ENCODE data around the gene CAPN3.
A peak's percentile ranks its signal among the peaks of the same experiment; 100 is the strongest.

Gene CAPN3

GRCh38 chr15:42427429-42428223, 68.3 kb downstream of the CAPN3 start:
- no peak overlapping the region for H3K4me3 ChIP-seq (ENCODE audit: low read depth, low read length)
- in situ Hi-C loops (cut with HindIII; ENCODE audit: low sequenced_read_pairs): no loop called here
- peak; percentile 87 for DNase-seq (ENCODE audit: low read depth, low spot score)
- no peak for TF ChIP-seq CTCF (IDR thresholded peaks at IDR 0.05; ENCODE audit: low read depth, low read length)

- no peak for DNase-seq (ENCODE audit: low read depth, low spot score)
- TF ChIP-seq CTCF (IDR thresholded peaks at IDR 0.05; ENCODE audit: low read depth, low read length): no peak
- in situ Hi-C loops (cut with HindIII; ENCODE audit: low sequenced_read_pairs): no loop called here
- no peak overlapping the region for H3K4me3 ChIP-seq (ENCODE audit: low read depth, low read length)
Observed at GRCh38 chr15:42444415-42445063, 85.2 kb downstream of the CAPN3 start.

DNA sequence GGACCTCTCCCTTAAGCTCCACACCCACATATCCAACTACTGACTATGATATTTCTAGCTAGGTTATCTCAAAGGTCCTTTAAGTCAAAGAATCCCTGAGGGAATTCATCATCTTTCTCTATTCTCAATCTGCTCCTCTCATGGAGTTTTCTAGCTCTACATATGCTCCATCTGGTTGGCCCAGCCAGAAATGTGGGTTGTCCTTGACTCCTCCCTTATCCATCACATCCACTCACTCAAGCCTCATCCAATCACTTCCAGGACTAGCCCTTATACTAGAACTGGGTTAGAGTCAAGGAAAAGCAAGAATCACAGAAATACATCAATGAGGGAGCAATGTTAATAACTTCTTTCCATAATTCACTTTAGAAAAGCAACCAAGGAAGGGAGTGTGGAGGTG, 86.2 kb downstream of the CAPN3 start:
- no peak for TF ChIP-seq CTCF (IDR thresholded peaks at IDR 0.05; ENCODE audit: low read depth, low read length)
- in situ Hi-C loops (cut with HindIII; ENCODE audit: low sequenced_read_pairs): no loop called here
- H3K4me3 ChIP-seq (ENCODE audit: low read depth, low read length): no peak overlapping the region
- no peak for DNase-seq (ENCODE audit: low read depth, low spot score)

DNA sequence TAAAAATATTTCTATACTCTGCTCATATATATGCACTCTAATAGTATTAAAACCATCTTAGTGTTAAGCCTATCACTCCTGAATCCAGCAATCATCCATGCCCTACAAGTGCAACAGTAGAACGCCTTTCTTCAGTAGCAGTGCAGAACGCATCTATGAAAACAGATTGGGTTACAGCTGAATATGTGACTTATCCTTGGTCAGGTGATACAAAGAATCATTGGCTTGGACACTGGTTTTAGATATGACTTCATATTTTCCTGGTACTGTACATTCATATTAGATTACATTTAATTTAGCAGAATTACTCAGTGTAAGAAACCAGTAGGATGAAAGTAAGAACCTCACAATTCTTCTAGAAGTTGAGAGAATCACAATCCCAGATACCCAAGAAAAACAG, 88.3 kb downstream of the CAPN3 start:
- no peak for DNase-seq (ENCODE audit: low read depth, low spot score)
- in situ Hi-C loops (cut with HindIII; ENCODE audit: low sequenced_read_pairs): no loop called here
- H3K4me3 ChIP-seq (ENCODE audit: low read depth, low read length): no peak overlapping the region
- TF ChIP-seq CTCF (IDR thresholded peaks at IDR 0.05; ENCODE audit: low read depth, low read length): no peak

GRCh38 chr15:42448281-42448680, 89.0 kb downstream of the CAPN3 start:
- in situ Hi-C loops (cut with HindIII; ENCODE audit: low sequenced_read_pairs): no loop called here

More at GRCh38 chr15:42448281-42448680, 89.0 kb downstream of the CAPN3 start:
- H3K4me3 ChIP-seq (ENCODE audit: low read depth, low read length): no peak overlapping the region
- no peak for DNase-seq (ENCODE audit: low read depth, low spot score)
- TF ChIP-seq CTCF (IDR thresholded peaks at IDR 0.05; ENCODE audit: low read depth, low read length): no peak
